Ovary (tissue), 9 donors: ENCODE measurements around the gene LRCH2. TPM values are rescaled to one million over a fixed set of nuclear protein-coding genes. Genes with fewer than 3 reads are reported as not detected.
A peak's percentile ranks its signal among the peaks of the same experiment; 100 is the strongest.

Experiments
- DNase-seq, 5 donors: peaks; one replicate each; pipeline ENCODE4 v3.0.0-alpha.2; 2019 to 2020
- H3K27ac ChIP-seq, 2 donors: fragments of 200-600 bp; one replicate each; pipeline versions ENCODE4 v1.5.1 to v1.8.0; 2019 to 2022
- H3K27me3 ChIP-seq: fragments of 200-600 bp; one replicate; pipeline ENCODE4 v1.8.0; 2022
- H3K36me3 ChIP-seq: fragments of 200-600 bp; sonication (generic); one replicate; pipeline ENCODE4 v1.5.1; 2019
- H3K4me1 ChIP-seq: one replicate; pipeline ENCODE4 v1.8.1; 2013; ENCODE audit warnings: mild to moderate bottlenecking, moderate library complexity; ENCODE audit not compliant: insufficient read depth
- H3K4me3 ChIP-seq: fragments of 200-600 bp; sonication (generic); one replicate; pipeline ENCODE4 v1.5.1; 2017
- H3K9me3 ChIP-seq, 2 donors: fragments of 200-600 bp in 1 of 2; sonication (generic) in 1 of 2; one replicate each; pipeline versions ENCODE4 v1.5.1 to v1.8.1; 2013 to 2019; ENCODE audit warnings: mild to moderate bottlenecking in 1 of 2, moderate library complexity in 1 of 2
- CTCF ChIP-seq, 3 donors: fragments of 450-650 bp in 2 of 3; fragments of 200-600 bp in 1 of 3; IDR thresholded peaks; one replicate each; pipeline versions ENCODE4 v1.5.1 to v1.8.0; 2016 to 2022; ENCODE audit warnings: antibody characterized with exemption in 3 of 3, mild to moderate bottlenecking in 1 of 3
- EP300 ChIP-seq: sonication (generic); formaldehyde crosslinking; IDR thresholded peaks from one replicate; pipeline ENCODE4 v1.6.1; 2017; ENCODE audit warnings: antibody characterized with exemption
- POLR2A ChIP-seq: fragments of 450-650 bp; IDR thresholded peaks from one replicate; pipeline ENCODE4 v1.6.1; 2017; ENCODE audit warnings: antibody characterized with exemption, mild to moderate bottlenecking, moderate library complexity
- WGBS, 3 donors: extraction: QIAGEN DNeasy Blood & Tissue Kit in 1 of 3; methylation state at CpG; one replicate each; pipeline versions ENCODE4 v1.1.5 to v1.1.7; 2013 to 2017; 5-methylcytosine and 5-hydroxymethylcytosine counted together
- intact Hi-C, 4 donors: fragments of 100-400 bp; cut with DNase I; formaldehyde crosslinking; loops; one replicate each; pipeline versions ENCODE4 v1.11.0 to v1.15.1; 2022 to 2023
- polyA plus RNA-seq, 2 donors: library from polyadenylated mRNA; stranded (reverse); fragments of 200-250 nt in 1 of 2; fragments of 350-450 nt in 1 of 2; fragmentation: Illumina TruSeq in 1 of 2; extraction: RNeasy Lipid Tissue Mini Kit (QIAGEN cat#74804) in 1 of 2; gene quantifications; one replicate each; pipeline ENCODE4 v1.2.3, GENCODE V29; 2013 to 2014
- small RNA-seq: library from RNA; depleted of rRNA; stranded (forward); fragments of <200 nt; gene quantifications from one replicate; pipeline ENCODE3, GENCODE V24; 2016
- total RNA-seq, 7 donors: library from RNA; depleted of rRNA in 2 of 7; stranded (reverse); fragments of >200 nt in 2 of 7; fragmentation: NEBNext Ultra II Directional in 3 of 7; extraction: Animal tissue kit (Norgen Biotek cat#: 25700) in 3 of 7; gene quantifications; one replicate each; pipeline versions ENCODE4 v1.1.0 to v1.2.4, GENCODE V29; 2016 to 2023
- donor health status: DM: no; HTN: no; CAD: no; lungs with moderate emphysema.
- donor health status: DM: no; HTN: no; CAD: no.
- donor health status: Bipolar disorder and iron deficiency.
- donor health status: DM: yes; HTN: yes; CAD: no.
- donor health status: DM: no; HTN: no; CAD: no.
- donor health status: DM: yes; HTN: yes; CAD: no.

The LRCH2 gene
- total and polyA plus RNA-seq, 9 donors, result 5.2 to 13.3 (median 8.8) TPM

GRCh38 chrX:115067812-115068211 is 166.1 kb downstream of the LRCH2 start:
- no peaks in the 10 kb centered on the region for H3K36me3 ChIP-seq
- H3K27me3 ChIP-seq, result no peaks in the 10 kb centered on the region
- H3K4me3 ChIP-seq, result no peak overlapping the region
- WGBS, 3 donors, result 22 to 25% (median 23%) methylated on average over 2 of the region's 2 CpGs
- no peak for DNase-seq
- intact Hi-C loops, result no loop called here
- no peak for TF ChIP-seq CTCF (IDR thresholded peaks at IDR 0.05)
- no peak for TF ChIP-seq EP300
- TF ChIP-seq POLR2A, result no peak
- no peak overlapping the region for H3K27ac ChIP-seq
- no peaks in the 10 kb centered on the region for H3K9me3 ChIP-seq
- no peaks in the 10 kb centered on the region for H3K4me1 ChIP-seq

DNA sequence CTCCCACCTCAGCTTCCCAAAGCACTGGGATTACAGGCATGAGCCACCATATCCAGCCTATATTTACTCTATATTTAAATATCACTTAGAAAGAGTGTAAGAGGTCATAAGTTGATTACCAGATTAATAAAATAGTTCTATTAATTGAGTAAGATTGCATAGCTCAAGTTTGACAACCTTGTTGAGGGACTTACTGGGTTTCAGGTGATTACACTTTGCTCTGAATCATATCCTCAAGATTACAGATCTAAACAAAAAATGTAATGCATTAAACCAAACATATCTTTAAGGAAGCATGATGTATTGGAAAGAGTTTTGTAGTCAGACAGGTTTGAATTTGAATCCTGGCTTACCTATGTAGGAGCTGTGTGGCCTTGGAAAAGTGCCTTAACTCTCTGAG is 168.6 kb downstream of the LRCH2 start:
- Histone ChIP-seq H3K27ac (no peak overlapping the region), H3K4me3 (no peak overlapping the region), H3K9me3 (no peaks in the 10 kb centered on the region), H3K4me1 (no peaks in the 10 kb centered on the region), H3K27me3 (no peaks in the 10 kb centered on the region), H3K36me3 (no peaks in the 10 kb centered on the region)
- TF ChIP-seq POLR2A, result no peak
- no peak for TF ChIP-seq EP300
- TF ChIP-seq CTCF (IDR thresholded peaks at IDR 0.05), result no peak
- no peak for DNase-seq
- intact Hi-C loops, result no loop called here

Small RNAs within 50 kb of the gene (small RNA-seq; reads per million reads assigned to genes)
- gene RF00019, result not detected
- gene SNORA35B, result 94.6 reads per million, percentile 91 among the genes with 10 or more reads in this experiment

Other genes starting within 250 kb of the LRCH2 start
- not detected for gene IL13RA2, start 216.5 kb downstream of the LRCH2 start, total RNA-seq
- under 1 TPM in 1 of 2 donors, not detected in 1; 0.33 TPM for gene IL13RA2, start 216.5 kb downstream of the LRCH2 start, polyA plus RNA-seq
- gene RBMXL3, start 44.7 kb downstream of the LRCH2 start, total RNA-seq, result not detected
- not detected for gene RBMXL3, start 44.7 kb downstream of the LRCH2 start, polyA plus RNA-seq
- gene LUZP4, start 55.6 kb upstream of the LRCH2 start, total RNA-seq, result not detected
- gene LUZP4, start 55.6 kb upstream of the LRCH2 start, polyA plus RNA-seq, result not detected